Glutamatergic neuron (in vitro differentiated cells): ENCODE results near the gene SETD2. TPM values are rescaled to one million over a fixed set of nuclear protein-coding genes. Genes with fewer than 3 reads are reported as not detected.

ENCODE experiments used
- DNase-seq: peaks from one replicate; pipeline ENCODE4 v3.0.0; 2022
- H3K27ac Mint-ChIP-seq: one replicate; pipeline ENCODE4 v1.8.0; 2020; ENCODE audit warnings: mild to moderate bottlenecking, mixed read lengths, inconsistent platforms; ENCODE audit not compliant: unreplicated experiment
- H3K27me3 Mint-ChIP-seq: one replicate; pipeline ENCODE4 v1.8.0; 2020; ENCODE audit warnings: mild to moderate bottlenecking, moderate library complexity, mixed read lengths, inconsistent platforms; ENCODE audit not compliant: unreplicated experiment
- H3K36me3 Mint-ChIP-seq: one replicate; pipeline ENCODE4 v1.8.0; 2020; ENCODE audit warnings: mild to moderate bottlenecking, mixed read lengths, inconsistent platforms; ENCODE audit not compliant: unreplicated experiment
- H3K4me1 Mint-ChIP-seq: one replicate; pipeline ENCODE4 v1.8.0; 2020; ENCODE audit warnings: mild to moderate bottlenecking, low read depth, mixed read lengths, inconsistent platforms; ENCODE audit not compliant: unreplicated experiment
- H3K4me3 Mint-ChIP-seq: one replicate; pipeline ENCODE4 v1.8.0; 2020; ENCODE audit warnings: mild to moderate bottlenecking, mixed read lengths, inconsistent platforms; ENCODE audit not compliant: unreplicated experiment
- H3K9me3 Mint-ChIP-seq: one replicate; pipeline ENCODE4 v1.8.0; 2020; ENCODE audit warnings: mild to moderate bottlenecking, moderate library complexity, mixed read lengths, inconsistent platforms; ENCODE audit not compliant: unreplicated experiment
- total RNA-seq: library from RNA; stranded (reverse); fragmentation: NEBNext Ultra II Directional; extraction: Animal tissue kit (Norgen Biotek cat#: 25700); gene quantifications from one replicate; pipeline ENCODE4 v1.2.1, GENCODE V29; 2021; ENCODE audit not compliant: unreplicated experiment
- TF ChIP-seq, protein P1 (sequence below): fragments of 200-600 bp; sonication (generic); IDR thresholded peaks from one replicate; pipeline ENCODE4 v1.5.0; 2021; ENCODE audit not compliant: partially characterized antibody, unreplicated experiment

Gene SETD2
- total RNA-seq, 1 donor from 2014 or later, result 59.1 TPM

DNA sequence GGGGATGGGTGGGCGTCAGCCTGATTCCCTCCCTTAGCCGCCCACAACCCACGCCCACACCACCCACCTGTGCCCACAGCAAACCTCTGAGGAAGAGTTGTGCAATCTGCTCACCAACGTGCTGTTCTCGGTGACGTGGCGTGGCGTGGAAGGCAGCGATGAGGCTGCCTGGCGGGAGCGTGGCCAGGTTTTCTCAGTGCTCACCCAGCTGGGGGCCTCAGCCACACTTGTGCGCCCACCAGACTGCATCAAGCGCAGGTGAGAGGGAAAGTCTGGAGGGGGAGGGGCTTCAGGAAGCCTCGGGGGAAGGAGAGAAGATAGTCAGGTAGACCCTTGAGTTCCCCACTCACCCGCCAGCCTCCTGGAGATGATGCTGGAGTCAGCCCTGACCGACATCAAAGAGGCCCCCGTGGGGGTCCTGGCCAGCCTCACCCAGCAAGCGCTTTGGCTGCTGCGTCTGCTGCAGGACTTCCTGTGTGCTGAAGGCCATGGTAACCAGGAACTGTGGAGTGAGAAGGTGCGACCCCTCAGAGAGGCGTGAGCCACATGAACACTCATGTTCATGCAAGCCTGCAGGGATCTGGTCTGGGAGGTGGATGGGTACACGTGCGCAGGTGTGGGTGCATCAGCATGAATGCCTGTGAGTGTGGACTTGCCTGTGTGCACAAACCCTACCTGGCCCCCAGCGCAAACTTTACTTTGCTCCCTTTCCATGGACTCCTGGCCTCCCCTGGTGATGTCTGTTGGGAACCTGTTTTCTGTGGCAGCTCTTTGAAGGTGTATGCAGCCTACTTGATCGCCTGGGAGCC is 162.8 kb downstream of the SETD2 start:
- no peaks in the 10 kb centered on the region for H3K36me3 Mint-ChIP-seq
- H3K4me3 Mint-ChIP-seq, result no peak overlapping the region
- DNase-seq, result peak; percentile 10
- TF ChIP-seq, protein P1, sequence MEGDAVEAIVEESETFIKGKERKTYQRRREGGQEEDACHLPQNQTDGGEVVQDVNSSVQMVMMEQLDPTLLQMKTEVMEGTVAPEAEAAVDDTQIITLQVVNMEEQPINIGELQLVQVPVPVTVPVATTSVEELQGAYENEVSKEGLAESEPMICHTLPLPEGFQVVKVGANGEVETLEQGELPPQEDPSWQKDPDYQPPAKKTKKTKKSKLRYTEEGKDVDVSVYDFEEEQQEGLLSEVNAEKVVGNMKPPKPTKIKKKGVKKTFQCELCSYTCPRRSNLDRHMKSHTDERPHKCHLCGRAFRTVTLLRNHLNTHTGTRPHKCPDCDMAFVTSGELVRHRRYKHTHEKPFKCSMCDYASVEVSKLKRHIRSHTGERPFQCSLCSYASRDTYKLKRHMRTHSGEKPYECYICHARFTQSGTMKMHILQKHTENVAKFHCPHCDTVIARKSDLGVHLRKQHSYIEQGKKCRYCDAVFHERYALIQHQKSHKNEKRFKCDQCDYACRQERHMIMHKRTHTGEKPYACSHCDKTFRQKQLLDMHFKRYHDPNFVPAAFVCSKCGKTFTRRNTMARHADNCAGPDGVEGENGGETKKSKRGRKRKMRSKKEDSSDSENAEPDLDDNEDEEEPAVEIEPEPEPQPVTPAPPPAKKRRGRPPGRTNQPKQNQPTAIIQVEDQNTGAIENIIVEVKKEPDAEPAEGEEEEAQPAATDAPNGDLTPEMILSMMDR, result no peak
- H3K27me3 Mint-ChIP-seq, result peaks cover 5% of the 10 kb centered on the region
- peaks cover 6% of the 10 kb centered on the region for H3K4me1 Mint-ChIP-seq
- no peak overlapping the region for H3K27ac Mint-ChIP-seq
- peaks cover 2% of the 10 kb centered on the region for H3K9me3 Mint-ChIP-seq

DNA sequence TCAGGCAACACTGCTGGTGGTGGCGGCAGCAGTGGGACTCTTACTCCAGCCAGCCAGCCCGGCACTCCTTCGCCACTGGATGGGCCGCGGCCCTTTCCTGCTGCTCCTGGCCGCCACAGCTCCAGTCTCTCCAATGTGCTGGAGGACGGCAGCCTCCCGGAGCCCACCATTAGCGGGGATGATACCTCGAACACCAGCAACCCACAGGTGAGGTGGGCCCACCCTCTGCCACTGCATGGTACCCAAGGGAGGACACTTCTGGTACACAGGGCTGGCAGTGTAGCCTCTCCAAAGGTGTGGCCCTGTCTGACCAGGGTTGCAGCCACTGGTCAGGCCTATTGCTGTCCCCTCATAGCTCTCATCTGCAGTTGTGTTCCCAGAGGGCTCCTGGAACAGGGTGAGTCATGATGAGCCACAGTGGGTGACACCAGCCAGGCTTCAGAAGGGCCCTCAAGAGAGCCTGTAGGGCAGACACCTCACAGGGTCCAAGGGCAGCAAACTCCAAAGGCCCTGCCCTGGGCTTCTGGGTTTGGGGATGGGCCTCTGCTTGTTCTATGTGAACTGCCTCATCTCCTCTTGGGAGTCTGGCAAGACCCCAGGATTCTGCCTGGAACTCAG is 163.6 kb downstream of the SETD2 start:
- H3K9me3 Mint-ChIP-seq, result peaks cover 2% of the 10 kb centered on the region
- H3K27me3 Mint-ChIP-seq, result peaks cover 5% of the 10 kb centered on the region
- peaks cover 6% of the 10 kb centered on the region for H3K4me1 Mint-ChIP-seq
- TF ChIP-seq, protein P1, result no peak
- no peak overlapping the region for H3K27ac Mint-ChIP-seq
- peak; percentile 6 for DNase-seq
- no peaks in the 10 kb centered on the region for H3K36me3 Mint-ChIP-seq
- no peak overlapping the region for H3K4me3 Mint-ChIP-seq

DNA sequence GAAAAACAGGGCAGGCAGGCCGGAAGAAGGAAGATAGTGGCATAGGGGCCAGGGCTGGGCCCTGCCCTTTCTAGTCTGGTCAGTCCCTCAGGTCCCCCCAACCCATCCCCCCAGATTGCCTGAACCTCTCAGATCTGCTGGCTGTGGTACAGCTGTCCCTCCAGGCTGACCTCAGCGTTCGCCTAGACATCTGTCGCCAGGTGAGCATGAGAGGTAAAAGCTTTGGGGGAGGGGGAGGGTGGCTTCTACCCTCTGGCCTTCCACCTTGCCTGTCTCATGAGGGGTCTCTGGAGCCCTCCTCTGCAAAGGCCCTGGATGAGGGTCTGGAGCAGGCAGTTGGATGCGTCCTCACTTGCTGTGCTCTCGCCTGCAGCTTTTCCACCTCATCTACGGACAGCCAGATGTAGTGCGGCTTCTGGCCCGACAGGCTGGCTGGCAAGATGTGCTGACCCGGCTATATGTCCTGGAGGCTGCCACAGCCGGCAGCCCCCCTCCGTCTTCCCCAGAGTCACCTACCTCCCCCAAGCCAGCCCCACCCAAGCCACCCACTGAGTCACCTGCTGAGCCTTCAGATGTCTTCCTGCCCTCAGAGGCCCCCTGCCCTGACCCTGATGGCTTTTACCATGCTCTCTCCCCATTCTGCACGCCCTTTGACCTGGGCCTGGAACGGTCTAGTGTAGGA is 164.3 kb downstream of the SETD2 start:
- no peak for DNase-seq
- Mint-ChIP-seq H3K9me3 (peaks cover 2% of the 10 kb centered on the region), H3K27ac (no peak overlapping the region), H3K4me1 (peaks cover 6% of the 10 kb centered on the region), H3K4me3 (no peak overlapping the region), H3K27me3 (peaks cover 5% of the 10 kb centered on the region), H3K36me3 (no peaks in the 10 kb centered on the region)
- TF ChIP-seq, protein P1, result no peak

DNA sequence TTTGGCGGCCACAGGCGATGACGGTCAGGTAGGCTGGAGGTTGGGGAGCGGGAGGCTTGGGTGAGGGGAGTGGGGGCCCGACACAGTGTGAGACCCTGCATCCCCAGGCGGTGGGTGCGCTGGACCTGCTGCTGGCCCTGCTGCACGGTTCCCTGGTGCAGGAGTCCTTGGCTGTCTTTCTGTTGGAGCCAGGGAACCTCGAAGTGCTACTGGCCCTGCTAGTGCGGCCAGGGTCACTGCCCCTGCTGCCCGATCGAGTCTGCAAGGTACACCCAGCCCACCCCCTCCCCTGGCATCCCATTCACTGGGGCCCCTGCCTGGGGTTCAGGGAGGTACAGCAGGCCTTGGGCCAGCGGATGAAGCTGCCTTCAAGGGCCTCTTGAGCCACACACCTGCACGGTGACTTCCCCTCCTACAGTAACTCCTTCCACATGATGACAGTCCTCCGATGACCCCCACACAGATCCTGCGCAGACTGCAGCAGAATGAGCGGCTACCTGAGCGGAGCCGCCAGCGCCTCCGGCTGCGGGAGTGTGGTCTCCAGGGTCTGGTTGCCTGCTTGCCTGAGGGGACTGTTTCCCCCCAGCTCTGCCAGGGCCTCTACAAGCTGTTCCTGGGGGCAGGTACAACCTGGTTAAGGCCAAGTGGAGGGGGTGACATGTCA is 164.9 kb downstream of the SETD2 start:
- H3K4me3 Mint-ChIP-seq, result no peak overlapping the region
- H3K4me1 Mint-ChIP-seq, result peaks cover 6% of the 10 kb centered on the region
- peaks cover 2% of the 10 kb centered on the region for H3K9me3 Mint-ChIP-seq
- TF ChIP-seq, protein P1, result peak; percentile 9
- H3K36me3 Mint-ChIP-seq, result no peaks in the 10 kb centered on the region
- H3K27me3 Mint-ChIP-seq, result peaks cover 5% of the 10 kb centered on the region
- peak; percentile 23 for DNase-seq
- H3K27ac Mint-ChIP-seq, result no peak overlapping the region
